ENCODE measurements around the gene ATP5MC3. TPM values are rescaled to one million over a fixed set of nuclear protein-coding genes. Genes with fewer than 3 reads are reported as not detected.
A peak's percentile ranks its signal among the peaks of the same experiment; 100 is the strongest.

ATP5MC3 gene
- total and polyA plus RNA-seq, 2 of the 13 experiments (the other 11 are each of a cell fraction or from before 2014, with no cell fraction given), result 676 to 1,007 TPM

- TF ChIP-seq NFAT5 (CRISPR knock-in tag; IDR thresholded peaks at IDR 0.05) (peak; percentile 89; the same call in 1 of the 2 replicates), ZNF136 (CRISPR knock-in tag; IDR thresholded peaks at IDR 0.05; ENCODE audit: low read depth) (0 out of 2 replicates have a peak, but pooled peaks have one; percentile 20), TCF7L2 (IDR thresholded peaks at IDR 0.05; ENCODE audit: low read depth, low read length) (no peak), ZNF550 (CRISPR knock-in tag; IDR thresholded peaks at IDR 0.05; ENCODE audit: borderline replicate concordance) (peak; percentile 84; the same call in 1 of the 2 replicates), MEIS1 (CRISPR knock-in tag; IDR thresholded peaks at IDR 0.05; ENCODE audit: borderline replicate concordance) (peak; percentile 36), ZNF570 (CRISPR knock-in tag; IDR thresholded peaks at IDR 0.05; ENCODE audit: borderline replicate concordance) (no peak), HOXA5 (CRISPR knock-in tag; IDR thresholded peaks at IDR 0.05) (no peak), ZNF501 (CRISPR knock-in tag; IDR thresholded peaks at IDR 0.05) (peak; percentile 94), PHB2 (IDR thresholded peaks at IDR 0.05; ENCODE audit: partially characterized antibody) (no peak), EHMT2 (IDR thresholded peaks at IDR 0.05; ENCODE audit: borderline replicate concordance, low read depth, low read length) (no peak), ZBTB4 (CRISPR knock-in tag; IDR thresholded peaks at IDR 0.05; ENCODE audit: borderline replicate concordance) (peak; percentile 77; the same call in 1 of the 2 replicates), ZNF563 (CRISPR knock-in tag; IDR thresholded peaks at IDR 0.05) (peak; percentile 93)
- TF ChIP-seq, protein P1, sequence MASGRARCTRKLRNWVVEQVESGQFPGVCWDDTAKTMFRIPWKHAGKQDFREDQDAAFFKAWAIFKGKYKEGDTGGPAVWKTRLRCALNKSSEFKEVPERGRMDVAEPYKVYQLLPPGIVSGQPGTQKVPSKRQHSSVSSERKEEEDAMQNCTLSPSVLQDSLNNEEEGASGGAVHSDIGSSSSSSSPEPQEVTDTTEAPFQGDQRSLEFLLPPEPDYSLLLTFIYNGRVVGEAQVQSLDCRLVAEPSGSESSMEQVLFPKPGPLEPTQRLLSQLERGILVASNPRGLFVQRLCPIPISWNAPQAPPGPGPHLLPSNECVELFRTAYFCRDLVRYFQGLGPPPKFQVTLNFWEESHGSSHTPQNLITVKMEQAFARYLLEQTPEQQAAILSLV (CRISPR knock-in tag; IDR thresholded peaks at IDR 0.05; ENCODE audit: borderline replicate concordance), result peak; percentile 95
- TF ChIP-seq, protein P2, sequence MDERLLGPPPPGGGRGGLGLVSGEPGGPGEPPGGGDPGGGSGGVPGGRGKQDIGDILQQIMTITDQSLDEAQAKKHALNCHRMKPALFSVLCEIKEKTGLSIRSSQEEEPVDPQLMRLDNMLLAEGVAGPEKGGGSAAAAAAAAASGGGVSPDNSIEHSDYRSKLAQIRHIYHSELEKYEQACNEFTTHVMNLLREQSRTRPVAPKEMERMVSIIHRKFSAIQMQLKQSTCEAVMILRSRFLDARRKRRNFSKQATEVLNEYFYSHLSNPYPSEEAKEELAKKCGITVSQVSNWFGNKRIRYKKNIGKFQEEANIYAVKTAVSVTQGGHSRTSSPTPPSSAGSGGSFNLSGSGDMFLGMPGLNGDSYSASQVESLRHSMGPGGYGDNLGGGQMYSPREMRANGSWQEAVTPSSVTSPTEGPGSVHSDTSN (CRISPR knock-in tag; IDR thresholded peaks at IDR 0.05), result no peak
- TF ChIP-seq, protein P3, sequence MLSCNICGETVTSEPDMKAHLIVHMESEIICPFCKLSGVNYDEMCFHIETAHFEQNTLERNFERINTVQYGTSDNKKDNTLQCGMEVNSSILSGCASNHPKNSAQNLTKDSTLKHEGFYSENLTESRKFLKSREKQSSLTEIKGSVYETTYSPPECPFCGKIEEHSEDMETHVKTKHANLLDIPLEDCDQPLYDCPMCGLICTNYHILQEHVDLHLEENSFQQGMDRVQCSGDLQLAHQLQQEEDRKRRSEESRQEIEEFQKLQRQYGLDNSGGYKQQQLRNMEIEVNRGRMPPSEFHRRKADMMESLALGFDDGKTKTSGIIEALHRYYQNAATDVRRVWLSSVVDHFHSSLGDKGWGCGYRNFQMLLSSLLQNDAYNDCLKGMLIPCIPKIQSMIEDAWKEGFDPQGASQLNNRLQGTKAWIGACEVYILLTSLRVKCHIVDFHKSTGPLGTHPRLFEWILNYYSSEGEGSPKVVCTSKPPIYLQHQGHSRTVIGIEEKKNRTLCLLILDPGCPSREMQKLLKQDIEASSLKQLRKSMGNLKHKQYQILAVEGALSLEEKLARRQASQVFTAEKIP (CRISPR knock-in tag; IDR thresholded peaks at IDR 0.05; ENCODE audit: borderline replicate concordance), result no peak
These were observed 13.5 kb downstream of the ATP5MC3 start, which contains the start of gene ATF2 (continued) for GRCh38 chr2:175167792-175168563.
